ENCODE measurements around the gene ST3GAL4. TPM values are rescaled to one million over a fixed set of nuclear protein-coding genes. Genes with fewer than 3 reads are reported as not detected.

ST3GAL4 gene
- total RNA-seq, 4 donors from 2014 or later: 42.1 to 56.2 (median 47.2) TPM

GRCh38 chr11:126319374-126319740 lies 36.1 kb upstream of the ST3GAL4 start:
- Histone ChIP-seq H3K36me3 (peaks cover 0 to 6% of the 10 kb centered on the region in 2 donors), H3K9me3 (no peaks in the 10 kb centered on the region), H3K4me3 (no peak overlapping the region), H3K27me3 (no peaks in the 10 kb centered on the region), H3K4me1 (peaks cover 0 to 31% (median 5%) of the 10 kb centered on the region in 3 donors), H3K27ac (peak overlapping the region; percentile 62 to 85 (median 84))
- TF ChIP-seq CTCF (IDR thresholded peaks at IDR 0.05): no peak
- no peak for ATAC-seq
- 80% methylated on average over 2 of the region's 5 CpGs; no CpG with 5 or more reads in 1 of the 2 donors for WGBS, 2 donors (ENCODE audit: low coverage in 1 of 2)

GRCh38 chr11:126322996-126323395 lies 32.5 kb upstream of the ST3GAL4 start:
- H3K4me3 ChIP-seq: no peak overlapping the region
- peaks cover 0 to 20% (median 0%) of the 10 kb centered on the region in 3 donors for H3K4me1 ChIP-seq
- H3K36me3 ChIP-seq: peaks cover 0 to 5% of the 10 kb centered on the region in 2 donors
- 92 to 97% methylated on average over 3 of the region's 3 CpGs for WGBS, 2 donors (ENCODE audit: low coverage in 1 of 2)
- no peak overlapping the region for H3K27ac ChIP-seq
- TF ChIP-seq POLR2AphosphoS5 (IDR thresholded peaks at IDR 0.05) (no peak), POLR2A (IDR thresholded peaks at IDR 0.05) (no peak), EP300 (IDR thresholded peaks at IDR 0.05) (no peak), CTCF (IDR thresholded peaks at IDR 0.05) (no peak)
- H3K27me3 ChIP-seq: no peaks in the 10 kb centered on the region
- no peaks in the 10 kb centered on the region for H3K9me3 ChIP-seq
- ATAC-seq: no peak

- WGBS, 2 donors (ENCODE audit: low coverage in 1 of 2): 80 to 93% methylated on average over 7 to 9 of the region's 17 CpGs
- no peaks in the 10 kb centered on the region for H3K27me3 ChIP-seq
- H3K4me3 ChIP-seq: no peak overlapping the region
- TF ChIP-seq POLR2A (IDR thresholded peaks at IDR 0.05) (no peak), EP300 (IDR thresholded peaks at IDR 0.05) (no peak), POLR2AphosphoS5 (IDR thresholded peaks at IDR 0.05) (no peak), CTCF (IDR thresholded peaks at IDR 0.05) (no peak)
- no peak overlapping the region for H3K27ac ChIP-seq
- H3K9me3 ChIP-seq: no peaks in the 10 kb centered on the region
- H3K4me1 ChIP-seq: peaks cover 0 to 10% (median 3%) of the 10 kb centered on the region in 3 donors
- no peak for ATAC-seq
- peaks cover 0 to 20% of the 10 kb centered on the region in 2 donors for H3K36me3 ChIP-seq
These were observed 28.0 kb upstream of the ST3GAL4 start for GRCh38 chr11:126327281-126328000.

- H3K9me3 ChIP-seq: no peaks in the 10 kb centered on the region
- H3K36me3 ChIP-seq: peaks cover 0 to 26% of the 10 kb centered on the region in 2 donors
- no peak for TF ChIP-seq POLR2AphosphoS5 (IDR thresholded peaks at IDR 0.05)
- no peak for TF ChIP-seq CTCF (IDR thresholded peaks at IDR 0.05)
- no peak for TF ChIP-seq POLR2A (IDR thresholded peaks at IDR 0.05)
- no peak for TF ChIP-seq EP300 (IDR thresholded peaks at IDR 0.05)
- no peak overlapping the region for H3K4me3 ChIP-seq
- no peaks in the 10 kb centered on the region for H3K27me3 ChIP-seq
- no peak overlapping the region for H3K27ac ChIP-seq
- no peak for ATAC-seq
- 84 to 89% methylated on average over 12 to 15 of the region's 20 CpGs for WGBS, 2 donors (ENCODE audit: low coverage in 1 of 2)
- H3K4me1 ChIP-seq: peaks cover 0 to 16% (median 3%) of the 10 kb centered on the region in 3 donors
These were observed 27.5 kb upstream of the ST3GAL4 start for GRCh38 chr11:126328001-126328390.

GRCh38 chr11:126328444-126328843 lies 27.0 kb upstream of the ST3GAL4 start:
- no peak overlapping the region for H3K27ac ChIP-seq
- 100% methylated on average over 3 of the region's 12 CpGs; no CpG with 5 or more reads in 1 of the 2 donors for WGBS, 2 donors (ENCODE audit: low coverage in 1 of 2)
- H3K4me3 ChIP-seq: no peak overlapping the region
- TF ChIP-seq POLR2AphosphoS5 (IDR thresholded peaks at IDR 0.05) (no peak), CTCF (IDR thresholded peaks at IDR 0.05) (no peak), POLR2A (IDR thresholded peaks at IDR 0.05) (no peak)
- ATAC-seq: no peak
- H3K27me3 ChIP-seq: no peaks in the 10 kb centered on the region
- H3K4me1 ChIP-seq: peaks cover 0 to 20% (median 3%) of the 10 kb centered on the region in 3 donors
- H3K36me3 ChIP-seq: peaks cover 0 to 27% of the 10 kb centered on the region in 2 donors
- no peaks in the 10 kb centered on the region for H3K9me3 ChIP-seq
